Activated naive CD8-positive, alpha-beta T cell treated with anti-CD3 and anti-CD28 coated beads, Interleukin-2, amount 50 U/mL, for 16 hours (primary cell): ENCODE results near the gene PDE6C.

Experiments used
- DNase-seq: peaks from one replicate; pipeline ENCODE4 v3.0.0-alpha.2; 2020; ENCODE audit warnings: low read depth, low spot score

PDE6C gene

DNA sequence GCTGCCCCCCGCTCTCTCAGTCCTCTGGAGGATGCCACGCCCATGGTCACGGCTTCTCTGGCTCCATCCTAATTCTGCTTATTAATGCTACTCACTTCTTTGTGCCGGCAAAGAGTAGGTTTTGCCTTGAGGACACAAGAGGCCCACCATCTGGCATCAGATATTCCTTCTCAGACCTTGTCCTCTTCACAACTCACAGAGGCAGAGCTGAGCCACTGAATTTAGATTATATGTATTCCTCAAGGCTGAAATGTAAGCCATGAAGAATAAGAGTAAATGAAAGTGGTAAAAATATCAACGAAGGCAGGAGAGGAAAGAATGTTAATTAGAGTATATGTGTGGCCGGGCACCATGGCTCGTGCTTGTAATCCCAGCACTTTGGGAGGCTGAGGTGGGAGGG, 17.8 kb upstream of the PDE6C start:
- no peak for DNase-seq

GRCh38 chr10:93595378-93596161, 16.8 kb upstream of the PDE6C start:
- no peak for DNase-seq

DNA sequence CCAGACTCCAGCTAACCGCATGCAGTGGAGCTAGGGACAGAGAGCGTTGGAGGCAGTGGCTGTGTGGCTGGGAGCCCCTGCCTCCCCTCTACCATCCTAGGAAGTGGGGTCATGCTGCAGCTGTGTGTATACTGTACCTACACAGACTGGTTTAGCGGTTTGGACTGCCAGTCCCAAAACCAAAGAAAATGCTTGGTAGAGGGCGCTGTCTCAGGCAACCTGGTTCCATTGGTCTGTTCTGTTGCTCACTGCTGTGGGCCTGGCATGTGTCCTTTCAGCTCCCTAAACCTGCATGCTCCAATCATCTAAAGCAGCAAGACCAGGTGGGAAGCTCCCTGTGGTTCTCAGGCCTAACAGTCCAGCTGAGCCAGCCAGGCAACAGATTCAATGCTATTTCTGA, 15.8 kb upstream of the PDE6C start:
- DNase-seq, result no peak

DNA sequence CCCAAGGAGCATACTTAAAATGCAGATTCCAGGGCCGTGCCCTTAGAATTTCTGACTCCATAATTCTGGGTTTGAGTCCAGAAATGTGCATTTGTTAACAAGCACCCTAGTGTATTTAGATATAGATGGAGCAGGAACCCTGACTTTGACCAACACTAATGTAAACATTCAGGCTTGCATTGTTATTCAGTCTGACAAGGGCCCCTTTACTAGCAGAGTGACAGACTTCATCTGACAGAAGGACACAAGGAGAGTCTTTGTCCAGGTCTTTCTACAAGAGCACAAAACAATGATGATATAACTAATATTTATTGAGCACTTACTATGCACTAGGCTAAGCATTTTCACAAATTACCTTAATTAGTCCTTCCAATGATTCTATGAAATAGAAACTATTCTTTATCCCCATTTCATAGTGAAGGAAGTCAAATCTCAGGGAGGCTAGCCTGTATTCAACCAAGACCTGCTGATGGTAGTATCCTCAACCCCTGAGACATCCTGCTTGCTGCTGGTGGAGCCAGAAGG, 15.2 kb upstream of the PDE6C start:
- no peak for DNase-seq

DNA sequence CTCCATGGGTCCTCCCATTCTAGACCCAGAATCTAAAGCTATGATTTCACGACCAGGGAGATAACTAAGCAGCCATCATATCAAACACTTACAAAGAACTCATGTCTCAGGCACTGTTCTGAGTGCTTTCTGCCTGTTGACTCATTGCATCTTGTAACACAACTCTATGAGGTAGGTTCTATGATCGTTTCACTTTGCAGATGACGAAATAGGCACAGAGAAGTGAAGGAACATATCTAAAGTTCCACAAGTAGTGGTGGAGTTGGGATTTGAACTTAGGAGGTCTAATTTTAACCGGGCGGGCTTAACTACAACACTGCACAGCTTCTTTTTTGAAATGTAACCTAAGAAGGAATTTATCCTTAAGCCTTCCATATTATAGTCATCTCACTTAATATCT, 14.2 kb upstream of the PDE6C start:
- no peak for DNase-seq

DNA sequence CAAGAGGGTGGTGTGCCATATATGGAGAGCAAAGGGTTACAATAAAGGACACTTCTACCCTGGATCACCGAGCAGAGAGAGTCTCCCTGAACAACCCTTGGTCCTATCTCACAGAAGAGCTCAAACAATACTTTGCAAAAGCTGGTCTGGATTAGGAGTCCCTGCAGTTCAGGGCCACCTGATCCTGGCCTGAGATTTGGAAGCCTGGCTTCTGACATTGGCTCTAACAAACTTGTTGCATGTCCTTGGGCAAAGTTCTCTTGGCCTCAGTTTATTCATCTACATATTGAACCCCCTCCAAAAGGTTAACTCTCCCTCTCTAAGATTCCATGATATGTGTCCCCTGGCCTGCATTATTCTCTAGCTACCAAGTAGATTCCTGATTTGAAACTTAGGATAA, 13.0 kb upstream of the PDE6C start:
- DNase-seq, result no peak

GRCh38 chr10:93599778-93600177, 12.6 kb upstream of the PDE6C start:
- no peak for DNase-seq

GRCh38 chr10:93600446-93601145, 11.7 kb upstream of the PDE6C start:
- no peak for DNase-seq

DNA sequence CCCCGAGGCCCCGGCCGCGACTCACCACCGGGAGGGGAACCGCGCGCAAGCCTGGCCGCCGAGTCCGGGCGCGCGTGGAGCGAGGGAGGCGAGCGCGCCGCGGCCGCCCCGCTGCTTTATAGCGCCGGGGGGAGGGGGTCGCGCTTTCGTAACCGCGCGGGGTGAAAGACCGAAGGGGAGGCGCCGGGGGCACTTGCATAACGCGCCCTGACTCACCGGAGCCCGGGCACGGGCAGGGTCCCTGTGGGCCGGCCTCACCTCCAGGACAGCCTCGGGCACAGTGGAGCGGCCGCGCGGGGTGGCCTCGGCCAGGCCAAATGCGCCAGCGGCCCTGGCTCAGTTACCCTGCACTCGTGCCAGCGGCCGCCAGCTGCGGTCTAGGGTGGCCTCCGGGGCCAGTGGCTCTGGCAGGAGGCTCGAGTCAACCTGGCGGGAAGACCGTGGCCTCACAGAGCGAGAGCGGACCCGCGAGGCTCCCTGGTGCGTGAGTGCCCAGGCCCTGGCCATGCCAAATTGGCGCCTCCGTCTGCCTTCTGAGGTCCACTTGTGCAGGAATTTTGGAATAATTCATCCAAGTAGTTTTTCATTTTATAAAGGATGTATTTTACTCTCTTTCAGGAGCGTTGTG, 11.1 kb upstream of the PDE6C start, which contains the start of gene RBP4:
RBP4 (minus strand) TSS at position 90 of the 628 bp plus-strand sequence. CDS start 207 bp downstream, outside the sequence.
- DNase-seq, result no peak

GRCh38 chr10:93601774-93602162, 10.6 kb upstream of the PDE6C start:
- DNase-seq, result no peak

DNA sequence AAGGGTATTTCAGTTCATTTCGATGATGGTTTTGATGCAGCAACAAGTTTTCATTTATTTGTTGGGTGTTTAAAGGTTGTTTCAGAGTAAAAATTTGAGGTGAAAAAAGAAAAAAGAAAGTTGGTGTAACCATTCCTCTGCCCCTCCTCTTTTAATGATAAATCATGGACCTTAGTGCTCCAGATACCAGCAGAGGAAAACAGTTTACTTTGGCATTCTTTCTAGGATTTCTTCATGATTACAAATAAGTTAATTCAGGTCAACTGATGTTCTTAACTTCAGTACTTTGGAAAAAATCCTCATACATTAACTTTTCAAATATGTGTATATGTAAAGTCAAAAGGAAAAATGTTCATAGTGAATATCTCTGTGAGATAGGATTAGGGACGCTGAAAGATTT, 9.3 kb upstream of the PDE6C start:
- no peak for DNase-seq

DNA sequence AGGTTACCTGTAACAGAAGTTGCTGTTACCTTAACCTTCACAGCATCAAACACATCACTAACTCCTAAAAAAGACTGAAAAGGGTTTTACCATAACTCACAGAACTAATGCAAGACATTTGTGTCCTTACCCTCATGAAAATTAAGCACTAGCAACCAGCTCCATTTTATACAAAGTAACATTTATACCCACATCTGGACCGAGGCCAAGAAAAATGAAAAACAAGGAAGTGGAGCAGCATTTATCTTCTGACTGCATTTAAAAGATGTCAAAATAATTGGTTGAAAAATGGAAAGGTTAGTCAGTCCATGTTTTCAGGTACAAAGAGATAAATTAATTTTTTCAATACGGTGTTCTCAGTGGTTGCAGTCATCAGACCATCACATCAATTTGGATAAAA, 8.2 kb upstream of the PDE6C start:
- no peak for DNase-seq

DNA sequence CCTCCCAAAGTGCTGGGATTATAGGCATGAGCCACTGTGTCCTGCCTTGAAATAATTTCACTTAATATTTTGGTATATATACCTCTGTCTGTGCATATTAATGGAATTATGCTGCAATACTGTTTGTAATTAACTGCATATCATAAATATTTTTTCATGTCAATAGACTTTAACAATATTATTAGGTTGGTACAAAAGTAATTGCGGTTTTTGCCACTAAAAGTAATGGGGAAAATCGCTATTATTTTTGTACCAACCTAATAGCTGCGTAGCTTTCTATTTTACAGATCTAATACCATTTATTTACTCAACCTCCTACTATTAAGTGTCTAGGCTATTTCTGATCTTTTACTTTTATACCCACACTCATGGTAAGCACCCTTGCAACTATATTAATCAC, 3.9 kb upstream of the PDE6C start:
- DNase-seq, result no peak

GRCh38 chr10:93613126-93613525, 789 bp downstream of the PDE6C start:
- no peak for DNase-seq

GRCh38 chr10:93614101-93614825, 1.9 kb downstream of the PDE6C start:
- DNase-seq, result no peak

DNA sequence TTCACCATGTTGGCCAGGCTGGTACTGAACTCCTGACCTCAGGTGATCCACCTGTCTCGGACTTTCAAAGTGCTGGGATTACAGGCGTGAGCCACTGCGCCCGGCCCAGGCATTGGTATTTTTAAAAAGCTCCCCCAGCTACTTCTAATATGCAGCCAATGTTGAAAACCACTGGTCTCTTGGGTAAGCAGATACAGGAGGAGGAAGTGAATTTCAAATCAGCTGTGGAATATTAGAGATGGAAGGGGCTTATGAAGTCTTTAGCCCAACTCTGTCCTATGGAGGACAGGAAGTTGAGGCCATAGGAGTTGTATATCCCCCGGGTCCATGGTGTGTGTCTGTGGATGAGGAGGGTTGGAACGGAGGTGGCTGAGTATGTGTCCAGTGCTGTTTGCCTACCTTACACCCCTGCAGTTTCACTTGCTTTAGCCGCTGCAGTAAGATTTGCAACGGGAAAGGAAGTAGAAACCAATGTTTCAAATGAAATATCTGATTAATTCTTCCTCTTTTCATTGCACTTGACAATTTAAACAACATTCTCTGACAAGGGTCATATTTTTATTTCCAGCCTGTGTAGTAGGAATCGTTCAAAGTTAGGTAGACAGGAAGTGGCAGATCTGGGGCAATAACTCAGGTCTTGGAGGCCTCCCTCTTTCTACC, 3.4 kb downstream of the PDE6C start:
- no peak for DNase-seq

DNA sequence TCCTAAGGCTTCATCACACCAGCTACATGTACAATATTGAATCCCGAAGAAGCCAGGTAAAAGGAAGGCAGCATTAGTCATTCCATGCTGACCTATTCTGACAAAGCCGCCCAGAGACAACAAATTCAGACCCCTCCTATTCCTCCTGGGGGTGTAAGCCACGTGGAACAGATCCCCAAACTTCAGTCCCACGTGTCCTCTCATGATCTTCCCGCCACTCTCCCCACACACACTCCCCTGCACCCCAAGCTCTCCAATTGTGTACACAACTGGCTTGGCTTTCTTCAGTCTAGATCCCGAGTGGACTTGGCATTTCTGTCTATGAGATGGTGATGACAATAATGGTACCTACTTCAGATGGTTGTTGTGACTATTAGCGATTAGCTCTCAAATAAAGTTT, 8.6 kb downstream of the PDE6C start:
- DNase-seq, result no peak

DNA sequence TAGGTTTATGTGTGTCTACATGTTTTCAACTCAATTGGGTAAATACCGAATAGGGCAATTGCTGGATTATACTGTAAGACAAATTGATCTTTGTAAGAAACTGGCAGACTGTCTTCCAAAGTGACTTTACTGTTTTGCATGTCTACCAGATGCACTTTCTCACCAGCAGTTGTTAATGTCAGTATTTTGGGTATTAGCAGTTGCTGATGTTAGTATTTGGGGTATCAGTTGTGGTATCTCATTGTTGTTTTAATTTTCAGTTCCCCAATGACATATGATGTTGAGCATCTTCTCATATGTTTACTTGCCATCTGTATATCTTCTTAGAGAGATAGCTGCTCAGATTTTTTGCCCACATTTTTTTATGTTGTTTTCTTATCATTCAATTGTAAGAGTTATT, 10.6 kb downstream of the PDE6C start:
- no peak for DNase-seq

DNA sequence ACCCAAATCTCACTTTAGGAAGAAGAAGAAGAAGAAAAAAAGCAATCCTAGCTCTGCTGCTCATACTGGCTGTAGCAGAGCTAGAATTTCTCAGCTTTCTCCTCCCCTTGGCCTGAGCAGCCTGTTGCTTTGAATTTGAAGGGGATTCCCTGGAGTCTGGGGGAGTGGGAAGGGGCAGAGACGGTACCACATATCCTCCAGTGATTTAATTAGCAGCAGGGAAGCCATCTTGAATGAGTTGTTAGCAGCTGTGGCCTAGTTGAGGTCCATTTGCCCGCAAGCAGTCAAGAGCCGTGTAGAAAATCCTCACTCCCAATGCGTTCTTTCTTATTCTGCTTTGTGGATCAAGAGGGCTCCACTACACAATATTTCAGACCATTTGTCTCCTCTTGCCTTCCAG, 16.5 kb downstream of the PDE6C start:
- DNase-seq, result no peak

DNA sequence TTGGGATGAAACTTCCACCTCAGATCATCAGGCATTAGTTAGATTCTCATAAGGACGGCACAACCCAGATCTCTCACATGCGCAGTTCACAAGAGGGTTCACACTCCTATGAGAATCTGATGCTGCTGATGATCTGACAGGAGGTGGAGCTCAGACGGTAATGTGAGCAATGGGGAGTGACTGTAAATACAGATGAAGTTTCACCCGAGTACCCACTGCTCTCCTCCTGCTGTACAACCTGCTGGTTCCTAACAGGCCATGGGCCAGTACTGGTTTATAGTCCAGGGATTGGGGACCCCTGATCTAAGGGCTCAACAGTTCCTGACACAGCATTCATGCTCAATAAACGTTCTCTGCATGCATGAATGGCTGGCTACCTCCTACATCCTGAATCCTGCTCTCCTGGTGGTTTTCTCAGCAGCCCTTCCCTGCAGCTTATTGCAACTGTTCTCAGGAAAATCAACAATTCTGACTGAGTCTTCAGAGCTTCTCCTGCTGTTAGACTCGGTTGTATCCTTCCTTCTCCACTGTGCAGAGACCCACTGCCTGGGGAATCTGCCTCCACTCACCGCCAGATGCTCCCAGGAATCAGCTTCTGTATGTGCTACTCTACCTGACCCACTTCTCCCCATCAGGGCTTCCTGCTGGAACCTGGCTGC, 17.4 kb downstream of the PDE6C start:
- DNase-seq, result no peak
